Transverse colon (tissue), 4 donors: ENCODE data around the gene FAM174C. TPM values are rescaled to one million over a fixed set of nuclear protein-coding genes. Genes with fewer than 3 reads are reported as not detected.
"Not testable (repeated sequence)": the region's sequence is repeated elsewhere in the genome, so short reads cannot be mapped to it uniquely, and the experiment has no call there.

Experiments
- DNase-seq: peaks from one replicate; pipeline ENCODE4 v3.0.0-alpha.2; 2019
- H3K27ac ChIP-seq, 4 donors: fragments of 200-600 bp; sonication (generic); 2 replicates each; pipeline ENCODE4 v1.5.1; 2016 to 2018; ENCODE audit warnings: inconsistent platforms in 4 of 4
- H3K27me3 ChIP-seq: fragments of 200-600 bp; sonication (generic); 2 replicates; pipeline ENCODE4 v1.5.1; 2017; ENCODE audit warnings: inconsistent platforms
- H3K36me3 ChIP-seq, 4 donors: fragments of 200-600 bp; sonication (generic); 2 replicates each; pipeline ENCODE4 v1.5.1; 2017 to 2019; ENCODE audit warnings: inconsistent platforms in 4 of 4
- H3K4me1 ChIP-seq, 4 donors: fragments of 200-600 bp; sonication (generic); 2 replicates each; pipeline ENCODE4 v1.5.1; 2017 to 2020; ENCODE audit warnings: inconsistent platforms in 4 of 4
- H3K4me3 ChIP-seq, 4 donors: fragments of 200-600 bp; sonication (generic); 1 replicate in 1 of 4; 2 replicates in 3 of 4; pipeline versions ENCODE4 v1.5.1 to v1.6.1; 2017 to 2019; ENCODE audit warnings: inconsistent platforms in 4 of 4
- H3K9me3 ChIP-seq, 2 donors: fragments of 200-600 bp; sonication (generic); 2 replicates each; pipeline ENCODE4 v1.5.1; 2017 to 2019; ENCODE audit warnings: inconsistent platforms in 2 of 2
- CTCF ChIP-seq, 5 experiments: fragments of 200-600 bp in 3 of 5; fragments of 450-650 bp in 2 of 5; sonication (generic) in 3 of 5; IDR thresholded peaks; 1 replicate in 2 of 5; 2 replicates in 3 of 5; pipeline ENCODE4 v1.5.1; 2016 to 2017; ENCODE audit warnings: antibody characterized with exemption in 5 of 5, inconsistent platforms in 3 of 5, mild to moderate bottlenecking in 2 of 5, moderate library complexity in 1 of 5
- EP300 ChIP-seq: sonication (generic); formaldehyde crosslinking; IDR thresholded peaks from one replicate; pipeline ENCODE4 v1.6.1; 2017; ENCODE audit warnings: antibody characterized with exemption, low read depth
- POLR2A ChIP-seq: fragments of 450-650 bp; IDR thresholded peaks from one replicate; pipeline ENCODE4 v1.6.1; 2016; ENCODE audit warnings: antibody characterized with exemption, mild to moderate bottlenecking, moderate library complexity
- POLR2AphosphoS5 ChIP-seq, 3 donors: sonication (generic); formaldehyde crosslinking; IDR thresholded peaks; one replicate each; pipeline ENCODE4 v1.6.1; 2016; ENCODE audit warnings: antibody characterized with exemption in 3 of 3
- WGBS, 2 donors: methylation state at CpG; one replicate each; pipeline ENCODE4 v1.1.5; 2018; ENCODE audit warnings: low coverage in 1 of 2; 5-methylcytosine and 5-hydroxymethylcytosine counted together
- in situ Hi-C, 4 donors: fragments of 200-750 bp; cut with MboI; loops; one replicate each; pipeline versions ENCODE4 v1.15.0 to v1.15.1; 2017; ENCODE audit warnings: low sequenced_read_pairs in 3 of 4, low pct_ligation_motif_present in 1 of 4, low pct_unique_long_range_greater_than_20kb in 1 of 4
- intact Hi-C: fragments of 100-400 bp; cut with DNase I; formaldehyde crosslinking; loops from one replicate; pipeline ENCODE4 v1.15.1; 2023; ENCODE audit warnings: low total_unique reads
- total RNA-seq, 4 donors: library from RNA; depleted of rRNA; stranded (reverse); fragments of >200 nt; gene quantifications; one replicate each; pipeline ENCODE4 v1.1.0, GENCODE V29; 2016

FAM174C gene
- total RNA-seq, 4 donors from 2014 or later = 72.5 to 116 (median 99.0) TPM

GRCh38 chr19:1304197-1304924 is 29.0 kb downstream of the FAM174C start:
- 88% methylated on average over 19 of the region's 28 CpGs; no CpG with 5 or more reads in 1 of the 2 donors for WGBS, 2 donors
- H3K9me3 ChIP-seq = no peaks in the 10 kb centered on the region
- H3K27ac ChIP-seq = peak overlapping the region in 3 of 4 donors; percentile 16 to 52 (median 32)
- intact Hi-C loops = no loop called here
- peaks cover 5% of the 10 kb centered on the region for H3K27me3 ChIP-seq
- no peak overlapping the region for H3K4me3 ChIP-seq
- in situ Hi-C loops = no loop called here
- DNase-seq = peak; percentile 71
- no peaks in the 10 kb centered on the region for H3K36me3 ChIP-seq
- no peak for TF ChIP-seq EP300
- TF ChIP-seq POLR2A = no peak
- no peak for TF ChIP-seq CTCF (IDR thresholded peaks at IDR 0.05)
- TF ChIP-seq POLR2AphosphoS5 (IDR thresholded peaks at IDR 0.05) = peak in 1 of 3 donors; percentile 12
- peaks cover 0 to 12% (median 9%) of the 10 kb centered on the region in 4 donors for H3K4me1 ChIP-seq

GRCh38 chr19:1305354-1305753 is 30.0 kb downstream of the FAM174C start:
- peaks cover 0 to 12% (median 9%) of the 10 kb centered on the region in 4 donors for H3K4me1 ChIP-seq
- H3K9me3 ChIP-seq, intact Hi-C loops, H3K4me3 ChIP-seq, in situ Hi-C loops, H3K27ac ChIP-seq, H3K36me3 ChIP-seq, DNase-seq: not testable (repeated sequence)
- 77 to 90% methylated on average over 3 to 9 of the region's 9 CpGs for WGBS, 2 donors
- peaks cover 12% of the 10 kb centered on the region for H3K27me3 ChIP-seq

GRCh38 chr19:1307320-1307719 is 32.0 kb downstream of the FAM174C start:
- Histone ChIP-seq H3K4me3 (no peak overlapping the region), H3K4me1 (peaks cover 0 to 12% (median 9%) of the 10 kb centered on the region in 4 donors), H3K36me3 (no peaks in the 10 kb centered on the region), H3K9me3 (no peaks in the 10 kb centered on the region), H3K27ac (no peak overlapping the region), H3K27me3 (peaks cover 19% of the 10 kb centered on the region)
- DNase-seq = no peak
- intact Hi-C loops (no loop called here), in situ Hi-C loops (no loop called here)
- 89% methylated on average over 36 of the region's 38 CpGs; no CpG with 5 or more reads in 1 of the 2 donors for WGBS, 2 donors
- TF ChIP-seq CTCF (IDR thresholded peaks at IDR 0.05) (no peak), POLR2A (no peak), EP300 (no peak), POLR2AphosphoS5 (IDR thresholded peaks at IDR 0.05) (no peak)

GRCh38 chr19:1307755-1308303 is 32.5 kb downstream of the FAM174C start:
- in situ Hi-C loops = no loop called here
- WGBS, 2 donors = 70 to 93% methylated on average over 2 to 20 of the region's 20 CpGs
- Histone ChIP-seq H3K4me1 (peaks cover 0 to 12% (median 9%) of the 10 kb centered on the region in 4 donors), H3K27ac (no peak overlapping the region), H3K27me3 (peaks cover 23% of the 10 kb centered on the region), H3K4me3 (no peak overlapping the region), H3K9me3 (no peaks in the 10 kb centered on the region), H3K36me3 (no peaks in the 10 kb centered on the region)
- intact Hi-C loops = no loop called here
- DNase-seq = no peak
- TF ChIP-seq POLR2AphosphoS5 (IDR thresholded peaks at IDR 0.05) = no peak
- no peak for TF ChIP-seq POLR2A
- no peak for TF ChIP-seq EP300
- TF ChIP-seq CTCF (IDR thresholded peaks at IDR 0.05) = no peak
